Erythroblast (primary cell): Measurements from ENCODE around the gene ZNF446.
"Not testable (repeated sequence)": the region's sequence is repeated elsewhere in the genome, so short reads cannot be mapped to it uniquely, and the experiment has no call there.

ENCODE experiments used
- GATA1 ChIP-seq: IDR thresholded peaks from 2 replicates; pipeline ENCODE4 v1.6.1; 2011; ENCODE audit warnings: low read depth, mild to moderate bottlenecking, control low read depth, low read length, moderate library complexity
- POLR2A ChIP-seq: IDR thresholded peaks from 2 replicates; pipeline ENCODE4 v1.6.1; 2011; ENCODE audit warnings: mild to moderate bottlenecking, low read length

DNA sequence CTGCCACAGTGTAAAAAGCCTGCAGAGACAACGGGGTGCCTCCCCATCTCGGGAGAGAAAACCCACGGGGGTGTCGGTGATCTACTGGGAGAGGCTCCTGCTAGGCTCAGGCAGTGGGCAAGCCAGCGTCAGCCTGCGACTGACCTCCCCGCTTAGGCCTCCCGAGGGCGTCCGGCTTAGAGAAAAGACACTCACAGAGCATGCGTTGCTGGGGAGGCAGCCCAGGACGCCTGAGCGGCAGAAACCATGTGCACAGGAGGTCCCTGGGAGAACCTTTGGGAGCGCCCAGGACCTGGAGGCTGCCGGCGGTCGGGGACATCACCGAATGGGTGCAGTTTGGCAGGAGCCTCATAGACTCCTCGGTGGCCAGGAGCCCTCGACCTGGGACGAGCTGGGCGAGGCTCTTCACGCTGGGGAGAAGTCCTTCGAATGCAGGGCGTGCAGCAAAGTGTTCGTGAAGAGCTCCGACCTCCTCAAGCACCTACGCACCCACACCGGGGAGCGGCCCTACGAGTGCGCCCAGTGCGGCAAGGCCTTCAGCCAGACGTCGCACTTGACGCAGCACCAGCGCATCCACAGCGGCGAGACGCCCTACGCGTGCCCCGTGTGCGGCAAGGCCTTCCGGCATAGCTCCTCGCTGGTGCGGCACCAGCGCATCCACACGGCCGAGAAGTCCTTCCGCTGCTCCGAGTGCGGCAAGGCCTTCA, 5.2 kb upstream of the ZNF446 start:
- not testable (repeated sequence) for TF ChIP-seq POLR2A, GATA1
